Effector CD8-positive, alpha-beta T cell (primary cell): ENCODE measurements around the gene CERS2.

Experiments
- DNase-seq: peaks from one replicate; lab custom pipeline; 2025; lab: John Stamatoyannopoulos, UW
- total RNA-seq, 4 experiments: gene quantifications; one replicate each; lab custom pipeline; 2026; lab: John Stamatoyannopoulos, UW

The CERS2 gene
- total RNA-seq: 142 to 180 (median 160) reads per million in 4 experiments

- peak; percentile 60 for DNase-seq
Measured at GRCh38 chr1:150974580-150975478, at the start of gene CERS2. Gene CERS2, minus strand, starts transcription at chr1:150974835. Its CDS starts 5,745 bp downstream, at chr1:150969090.

GRCh38 chr1:151013518-151013917 lies 38.9 kb upstream of the CERS2 start:
- DNase-seq: no peak

DNA sequence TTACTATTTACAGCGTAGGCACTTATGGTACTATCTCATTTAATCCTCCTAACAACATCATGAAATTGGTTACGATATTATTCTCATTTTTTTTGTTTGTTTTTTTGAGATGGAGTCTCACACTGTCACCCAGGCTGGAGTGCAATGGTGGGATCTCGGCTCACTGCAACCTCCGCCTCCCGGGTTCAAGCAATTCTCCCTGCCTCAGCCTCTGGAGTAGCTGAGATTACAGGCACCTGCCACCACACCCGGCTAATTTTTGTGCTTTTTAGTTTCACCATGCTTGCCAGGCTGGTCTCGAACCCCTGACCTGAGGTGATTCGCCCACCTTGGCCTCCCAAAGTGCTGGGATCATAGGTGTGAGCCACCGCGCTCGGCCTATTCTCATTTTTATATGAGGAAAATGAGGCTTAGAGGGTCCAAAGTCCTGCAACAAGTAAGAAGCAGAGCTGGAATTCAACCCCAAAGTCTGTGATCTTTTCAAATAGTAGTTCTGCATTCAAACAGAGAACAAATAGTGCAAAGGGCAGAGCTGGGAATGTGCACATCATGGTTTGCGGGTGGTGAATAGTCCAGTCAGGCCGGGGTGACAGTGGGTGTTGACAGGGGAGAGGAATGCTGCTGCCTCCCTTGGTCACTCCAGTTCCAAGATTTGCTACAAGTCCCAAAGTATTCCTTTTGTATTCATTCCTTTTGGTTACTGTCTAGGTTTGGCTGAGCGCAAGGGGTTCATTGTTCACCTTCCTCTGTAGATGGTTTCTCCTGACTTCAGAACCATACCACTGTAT lies 38.2 kb upstream of the CERS2 start:
- no peak for DNase-seq

DNA sequence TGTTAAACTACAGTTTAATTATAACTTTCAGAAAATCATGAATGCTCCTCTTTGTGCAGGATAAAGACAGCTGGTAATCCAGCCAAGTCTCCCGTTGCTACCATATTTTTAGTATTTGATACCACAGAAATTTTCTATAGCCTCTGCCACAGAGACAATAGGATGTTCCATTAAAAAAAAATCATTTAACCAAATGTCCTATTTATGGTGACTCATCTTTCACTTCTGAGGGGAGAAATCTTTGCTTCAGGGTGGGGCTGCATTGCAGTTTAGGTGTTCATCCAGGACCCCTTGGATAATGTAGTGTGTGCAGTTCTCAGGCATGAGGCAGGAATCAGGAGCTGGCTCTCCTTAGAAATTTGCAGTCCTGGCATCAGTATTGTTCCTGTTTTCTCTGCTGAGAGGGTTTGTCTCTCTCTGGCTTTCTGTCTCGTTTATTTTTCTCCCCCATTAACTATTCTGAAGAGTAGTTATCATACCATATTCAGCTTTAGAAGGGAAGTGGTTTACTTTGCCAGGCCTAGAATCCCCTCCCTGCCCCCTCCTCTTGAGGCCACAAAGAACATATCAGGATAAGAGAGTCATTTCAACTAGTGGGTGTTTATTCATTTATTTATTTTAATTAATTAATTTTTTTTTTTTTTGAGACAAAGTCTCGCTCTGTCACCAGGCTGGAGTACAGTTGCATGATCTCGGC lies 36.7 kb upstream of the CERS2 start:
- no peak for DNase-seq

GRCh38 chr1:151010346-151010726 lies 35.7 kb upstream of the CERS2 start:
- no peak for DNase-seq

GRCh38 chr1:151009674-151010345 lies 35.2 kb upstream of the CERS2 start:
- DNase-seq: no peak

DNA sequence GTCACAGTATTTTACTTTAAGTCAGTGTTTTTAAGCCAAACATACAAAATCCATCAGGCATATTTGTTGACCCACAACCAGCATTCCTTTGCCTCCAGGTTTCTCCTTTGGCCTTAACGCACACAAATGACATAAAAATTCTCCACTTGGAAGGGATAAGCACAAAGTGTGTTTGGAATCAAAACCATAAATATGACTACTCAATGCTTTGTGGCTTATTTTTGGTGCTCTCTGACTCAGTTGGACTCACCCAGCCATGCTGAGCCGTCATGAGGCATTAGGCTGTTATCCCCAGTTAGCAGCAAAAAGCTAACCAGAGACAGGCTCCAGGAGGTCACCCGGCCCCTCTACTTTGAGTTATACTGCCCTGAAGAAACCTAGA lies 34.6 kb upstream of the CERS2 start:
- DNase-seq: no peak

GRCh38 chr1:151008244-151009205 lies 33.9 kb upstream of the CERS2 start, which contains the start of gene PRUNE1:
Gene PRUNE1, plus strand, starts transcription at chr1:151008449. Its CDS starts 184 bp downstream, at chr1:151008633.
- DNase-seq: peak; percentile 93

DNA sequence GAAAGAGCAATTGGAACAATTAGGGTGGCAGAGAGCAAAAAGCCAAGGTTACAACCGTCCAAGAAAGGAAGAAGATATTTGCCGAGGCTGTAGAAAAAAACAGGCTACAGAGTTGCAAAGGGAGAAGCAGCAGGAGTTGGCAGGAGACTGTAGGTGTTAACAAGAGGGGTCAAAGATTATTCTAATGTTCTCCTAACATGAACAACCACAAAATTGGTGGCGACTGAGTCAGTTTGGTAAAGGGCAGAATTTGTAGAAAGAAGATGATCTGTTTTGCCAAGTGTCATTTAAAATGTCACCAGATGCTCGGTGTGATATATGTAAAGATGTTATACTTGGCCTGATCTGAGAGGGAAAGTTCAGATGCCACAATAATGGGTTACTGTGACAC lies 33.2 kb upstream of the CERS2 start:
- no peak for DNase-seq

- DNase-seq: peak; percentile 24
Measured at GRCh38 chr1:151006327-151007052, 31.9 kb upstream of the CERS2 start, which contains the start of gene MINDY1. Gene MINDY1, minus strand, starts transcription at chr1:151006902. Its CDS starts 4,285 bp downstream, at chr1:151002617.

DNA sequence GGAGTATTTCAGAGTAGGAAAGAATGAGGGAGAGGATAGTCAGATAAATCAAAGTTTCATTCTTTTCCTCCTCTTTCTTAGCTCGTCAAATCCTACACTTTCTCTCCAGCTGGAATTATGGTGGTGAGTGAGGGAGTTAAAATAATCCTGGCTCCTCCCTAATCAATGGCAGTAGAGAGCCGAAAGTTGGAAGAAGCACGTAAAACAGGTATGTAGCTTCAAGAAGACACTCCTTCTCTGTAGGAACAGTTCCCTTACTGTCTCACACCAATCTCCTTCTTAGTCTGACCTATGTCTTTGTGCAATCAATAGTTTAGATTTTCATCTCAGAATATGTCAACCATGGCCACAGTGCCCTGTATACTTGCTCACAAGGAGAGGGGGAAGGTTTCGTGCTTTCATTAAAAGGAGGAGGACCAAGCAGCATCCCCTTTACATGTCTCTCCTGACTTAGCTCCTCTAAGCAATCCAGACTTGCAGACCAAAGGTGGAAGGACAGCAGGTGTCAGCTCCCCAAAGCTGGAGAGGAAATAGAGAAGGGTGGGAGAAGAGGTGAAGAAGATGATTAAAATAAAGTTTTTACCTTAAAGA lies 31.2 kb upstream of the CERS2 start:
- DNase-seq: no peak

- peak; percentile 8 for DNase-seq
Measured at GRCh38 chr1:151003180-151003579, 28.5 kb upstream of the CERS2 start.

GRCh38 chr1:151002611-151003010 lies 28.0 kb upstream of the CERS2 start:
- no peak for DNase-seq

GRCh38 chr1:151002051-151002450 lies 27.4 kb upstream of the CERS2 start:
- no peak for DNase-seq

DNA sequence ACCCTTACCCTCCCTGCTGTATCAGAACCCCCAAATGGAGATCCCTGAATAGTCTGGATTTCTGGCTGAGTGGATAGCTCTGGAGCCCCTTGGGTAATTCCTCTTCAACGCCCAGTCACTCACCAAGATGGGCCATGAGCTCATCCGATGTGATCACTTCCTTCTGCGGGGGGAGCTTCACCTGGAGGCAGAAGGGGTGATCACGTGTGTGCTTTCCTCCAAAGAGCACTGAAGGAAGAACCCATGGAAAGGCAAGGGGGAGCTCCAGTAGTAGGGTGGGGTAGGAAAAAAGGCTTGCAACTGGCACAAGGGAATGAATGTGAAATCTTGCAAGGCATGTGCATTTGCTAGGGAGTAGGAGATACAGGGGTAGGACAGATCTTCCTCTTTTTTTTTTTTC lies 27.0 kb upstream of the CERS2 start:
- DNase-seq: no peak

GRCh38 chr1:151000408-151000807 lies 25.8 kb upstream of the CERS2 start:
- no peak for DNase-seq

DNA sequence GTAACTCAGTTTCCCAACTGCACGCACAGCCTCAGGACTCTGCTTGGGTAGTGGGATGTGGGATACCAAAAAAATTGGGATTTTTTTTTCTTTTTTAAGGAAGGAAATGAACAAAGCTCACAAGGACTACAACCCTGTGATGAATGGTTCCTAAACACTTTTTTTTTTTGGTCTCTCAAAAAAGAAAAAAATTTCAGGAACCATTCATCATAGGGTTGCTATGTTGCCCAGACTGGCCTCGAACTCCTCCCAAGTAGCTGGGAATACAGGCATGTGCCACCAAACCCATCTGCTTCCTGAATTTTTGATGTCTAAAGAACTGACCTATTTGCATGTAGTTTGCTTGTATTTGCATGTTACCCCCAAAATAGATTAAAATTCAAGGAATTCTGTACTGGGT lies 25.3 kb upstream of the CERS2 start:
- no peak for DNase-seq

- no peak for DNase-seq
Measured at GRCh38 chr1:150999051-150999674, 24.5 kb upstream of the CERS2 start.

GRCh38 chr1:150997949-150998348 lies 23.3 kb upstream of the CERS2 start:
- DNase-seq: no peak
